ENCODE measurements around the gene GLOD4.
A peak's percentile ranks its signal among the peaks of the same experiment; 100 is the strongest.
"Not testable (repeated sequence)": the region's sequence is repeated elsewhere in the genome, so short reads cannot be mapped to it uniquely, and the experiment has no call there.

The GLOD4 gene

DNA sequence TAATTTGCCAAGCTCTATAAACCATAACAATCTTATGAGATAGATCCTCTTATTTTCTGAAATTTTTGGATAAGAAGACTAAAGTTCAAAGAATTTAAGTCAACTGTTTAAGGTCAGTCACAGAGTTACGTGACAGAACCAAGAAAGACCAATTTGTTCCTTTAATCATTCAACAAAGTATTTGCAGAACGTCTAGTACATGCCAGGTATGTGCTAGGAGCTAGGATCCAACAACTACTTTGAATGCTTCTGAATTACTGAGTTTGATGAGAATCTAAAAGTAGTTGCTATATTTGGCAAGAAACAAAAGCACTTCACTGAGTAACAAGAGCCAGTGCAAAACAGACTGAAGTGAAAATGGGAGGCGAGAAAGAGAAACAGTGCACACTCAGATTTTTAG is 15.0 kb downstream of the GLOD4 start:
- no peak for DNase-seq

DNA sequence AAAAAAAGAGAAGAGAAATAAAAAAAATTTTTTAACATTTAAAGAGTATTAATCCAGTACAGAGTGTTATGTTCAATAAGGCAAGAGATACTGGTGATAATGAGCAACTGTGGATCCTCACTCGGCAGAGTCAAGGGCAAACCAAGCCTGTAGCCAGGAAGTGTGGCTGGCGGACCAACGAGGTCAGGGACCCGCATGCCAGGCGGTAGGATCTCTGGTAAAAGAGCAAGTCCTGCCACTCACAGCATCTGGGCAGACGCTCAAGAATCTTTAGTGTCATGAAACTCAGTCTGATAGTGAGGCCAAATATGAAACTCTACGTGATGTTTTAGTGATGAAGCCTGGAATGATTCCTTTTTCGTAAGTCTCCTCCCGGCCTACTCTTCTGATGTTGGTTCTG is 21.7 kb downstream of the GLOD4 start:
- no peak for DNase-seq

DNA sequence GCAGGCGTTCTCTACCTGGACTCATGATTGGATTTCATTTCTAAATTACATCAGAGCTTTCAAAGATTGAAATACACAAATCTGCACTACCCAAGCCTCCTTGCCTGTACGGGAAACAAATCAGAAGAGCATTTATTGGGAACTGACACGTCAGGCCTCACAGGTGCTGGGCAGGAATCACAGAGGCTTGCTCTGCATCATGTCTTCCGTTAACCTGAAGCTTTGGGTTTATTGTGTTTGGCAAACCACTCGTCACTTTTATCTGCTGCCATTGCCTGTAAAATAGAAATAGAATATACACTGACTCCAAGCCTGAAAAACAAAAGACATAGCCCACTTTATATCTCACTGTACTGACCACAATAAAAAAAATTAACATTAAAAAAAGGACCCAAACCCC is 22.1 kb downstream of the GLOD4 start:
- DNase-seq = no peak

DNA sequence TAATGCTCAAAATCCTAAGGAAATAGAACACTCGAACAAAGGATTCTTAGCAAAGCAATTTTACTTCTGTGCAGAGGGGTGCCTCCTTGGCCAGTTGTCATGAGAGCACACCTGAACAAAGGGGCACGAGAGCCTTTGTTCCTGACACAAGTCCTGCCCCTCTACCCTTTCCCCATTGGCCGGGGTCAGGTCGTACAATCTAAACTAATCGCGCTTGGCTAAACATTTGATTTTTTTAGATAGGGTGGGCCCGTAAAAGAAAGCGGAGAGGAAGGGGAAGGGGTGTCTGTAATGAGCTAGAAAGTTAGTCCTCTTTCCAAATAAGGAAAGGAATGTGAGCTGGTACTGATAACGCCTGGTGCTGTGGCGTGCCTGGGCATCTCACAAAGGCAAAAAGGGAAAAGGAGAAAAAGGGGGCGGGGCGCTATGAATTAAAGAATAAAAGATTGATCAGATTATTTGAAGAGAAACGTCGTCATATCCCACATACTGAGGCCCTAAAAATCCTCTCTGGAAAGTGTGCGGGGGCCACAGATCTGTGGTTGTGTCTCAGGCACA is 26.0 kb downstream of the GLOD4 start:
- DNase-seq = not testable (repeated sequence)

DNA sequence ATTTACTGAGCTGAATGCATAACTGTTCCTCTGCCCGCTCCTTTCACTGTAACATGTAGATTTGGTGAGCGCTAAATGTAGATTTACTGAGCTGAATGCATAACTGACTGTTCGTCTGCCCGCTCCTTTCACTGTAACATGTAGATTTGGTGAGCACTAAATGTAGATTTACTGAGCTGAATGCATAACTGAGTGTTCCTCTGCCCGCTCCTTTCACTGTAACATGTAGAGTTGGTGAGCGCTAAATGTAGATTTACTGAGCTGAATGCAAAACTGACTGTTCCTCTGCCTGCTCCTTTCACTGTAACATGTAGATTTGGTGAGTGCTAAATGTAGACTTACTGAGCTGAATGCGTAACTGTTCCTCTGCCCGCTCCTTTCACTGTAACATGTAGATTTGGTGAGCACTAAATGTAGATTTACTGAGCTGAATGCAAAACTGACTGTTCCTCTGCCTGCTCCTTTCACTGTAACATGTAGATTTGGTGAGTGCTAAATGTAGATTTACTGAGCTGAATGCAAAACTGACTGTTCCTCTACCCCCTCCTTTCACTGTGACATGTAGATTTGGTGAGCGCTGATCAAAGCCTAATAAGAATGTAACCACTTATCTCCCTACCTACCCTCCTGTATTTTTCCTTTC is 26.6 kb downstream of the GLOD4 start:
- DNase-seq = not testable (repeated sequence)

DNA sequence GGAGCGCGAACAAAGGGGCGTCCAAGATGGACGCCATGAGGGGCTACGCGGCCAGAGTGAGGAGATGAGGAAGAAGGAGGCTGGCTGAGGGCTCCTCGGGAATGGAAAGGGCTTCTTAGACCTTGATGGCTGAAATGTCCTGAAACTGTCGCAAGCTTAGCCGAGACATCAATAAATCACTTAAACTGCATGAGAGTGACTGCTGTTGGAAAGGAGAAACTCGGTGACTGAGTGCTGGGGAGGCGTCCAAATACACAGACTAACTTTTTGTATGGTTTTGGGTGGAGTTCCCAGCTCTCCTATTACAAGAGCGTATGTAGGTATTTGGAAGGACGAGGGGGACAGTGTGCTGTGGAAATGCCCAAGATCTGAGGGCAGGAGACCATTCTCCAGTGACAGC is 28.7 kb downstream of the GLOD4 start:
- DNase-seq = no peak

DNA sequence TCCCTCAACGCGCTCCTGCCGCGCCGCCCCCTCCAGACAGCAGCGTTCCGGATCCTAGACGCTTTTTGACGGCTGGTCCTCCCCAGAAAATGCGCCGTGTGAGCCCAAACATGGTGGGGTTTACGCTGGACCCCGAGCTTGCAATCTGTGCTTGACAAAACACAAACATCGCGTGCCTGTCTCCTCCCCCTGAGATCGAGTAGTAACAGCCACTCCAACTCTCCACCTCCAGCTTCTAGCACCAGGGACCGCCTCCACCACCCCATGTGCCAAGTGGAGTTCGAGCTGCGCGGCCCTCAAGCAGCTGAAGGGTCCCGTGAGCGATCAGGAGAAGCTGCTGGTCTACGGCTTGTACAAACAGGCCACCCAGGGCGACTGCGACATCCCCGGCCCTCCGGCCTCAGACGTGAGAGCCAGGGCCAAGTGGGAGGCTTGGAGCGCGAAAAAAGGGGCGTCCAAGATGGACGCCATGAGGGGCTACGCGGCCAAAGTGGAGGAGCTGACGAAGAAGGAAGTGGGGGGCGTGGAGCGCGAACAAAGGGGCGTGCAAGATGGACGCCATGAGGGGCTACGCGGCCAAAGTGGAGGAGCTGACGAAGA is 29.4 kb downstream of the GLOD4 start:
- peak in 1 of 2 experiments; percentile 11 for DNase-seq

DNA sequence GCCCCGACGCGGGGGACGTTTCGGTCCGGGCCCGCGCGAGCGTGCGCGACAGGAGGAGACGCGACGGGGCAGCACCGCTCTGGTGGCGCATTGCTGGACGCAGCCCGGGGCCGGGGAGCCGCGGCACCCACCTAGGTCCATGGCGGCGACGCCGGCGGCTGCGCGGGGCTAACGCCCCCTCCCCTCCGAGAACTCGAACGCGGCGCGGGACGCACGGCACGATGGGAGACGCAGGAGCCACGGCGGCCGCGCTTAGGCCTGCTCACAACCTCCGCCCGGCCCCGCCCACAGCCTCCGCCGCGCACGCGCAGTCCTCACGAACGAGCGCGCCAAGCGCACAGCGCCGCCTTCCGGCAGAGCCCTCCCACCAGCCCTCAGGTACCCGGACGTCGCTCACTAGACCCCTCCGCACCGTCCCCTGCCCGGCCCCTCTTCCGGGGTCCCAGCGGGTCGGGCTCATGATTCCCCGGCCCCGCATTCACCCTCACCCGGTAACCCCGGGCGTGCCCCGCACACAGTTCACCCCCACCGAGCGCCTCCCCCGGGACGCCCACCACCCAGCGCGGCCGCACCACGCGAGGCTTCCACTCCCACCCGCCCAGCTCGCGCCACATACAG is 30.0 kb downstream of the GLOD4 start, which contains the start of gene GEMIN4:
Gene GEMIN4, minus strand, starts transcription at position 263 of the 618 bp plus-strand sequence. Its CDS starts 122 bp downstream, at position 141.
- DNase-seq = peak; percentile 50 to 84

DNA sequence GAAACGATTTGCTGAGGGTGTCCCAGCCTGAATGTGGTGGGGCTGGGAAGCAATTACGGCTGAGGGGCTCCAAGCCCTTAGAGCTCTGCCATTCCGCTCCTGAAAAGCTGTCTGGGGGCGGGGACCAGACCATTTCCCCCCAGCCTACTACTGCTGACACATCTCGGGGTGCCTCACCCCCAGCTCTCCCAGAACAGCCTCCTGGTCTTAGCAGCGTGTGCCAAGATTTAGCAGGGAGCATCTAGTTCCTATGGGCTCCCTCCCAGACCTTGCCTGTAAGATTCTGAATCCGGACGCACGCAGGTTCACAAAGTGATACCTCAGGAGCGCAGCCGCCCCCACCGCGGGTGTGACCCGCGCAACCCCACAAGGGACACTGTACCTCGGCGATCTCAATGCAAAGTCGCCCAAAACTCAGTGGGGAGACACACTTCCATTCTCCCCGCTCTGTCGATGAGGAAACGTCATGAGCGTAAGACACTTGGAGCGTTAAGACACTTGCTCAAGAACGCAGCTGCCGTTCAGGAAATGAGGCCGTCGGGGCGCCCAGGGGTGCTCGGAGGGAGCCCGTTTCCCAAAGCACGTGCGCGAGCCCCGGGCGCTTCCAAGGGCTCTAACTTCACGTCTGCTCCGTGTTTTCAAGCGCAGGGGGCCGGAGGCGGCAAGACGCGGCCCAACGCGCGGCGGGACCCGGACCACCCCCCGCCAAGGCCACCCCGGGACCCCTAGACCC is 30.6 kb downstream of the GLOD4 start:
- peak in 1 of 2 experiments; percentile 14 for DNase-seq

DNA sequence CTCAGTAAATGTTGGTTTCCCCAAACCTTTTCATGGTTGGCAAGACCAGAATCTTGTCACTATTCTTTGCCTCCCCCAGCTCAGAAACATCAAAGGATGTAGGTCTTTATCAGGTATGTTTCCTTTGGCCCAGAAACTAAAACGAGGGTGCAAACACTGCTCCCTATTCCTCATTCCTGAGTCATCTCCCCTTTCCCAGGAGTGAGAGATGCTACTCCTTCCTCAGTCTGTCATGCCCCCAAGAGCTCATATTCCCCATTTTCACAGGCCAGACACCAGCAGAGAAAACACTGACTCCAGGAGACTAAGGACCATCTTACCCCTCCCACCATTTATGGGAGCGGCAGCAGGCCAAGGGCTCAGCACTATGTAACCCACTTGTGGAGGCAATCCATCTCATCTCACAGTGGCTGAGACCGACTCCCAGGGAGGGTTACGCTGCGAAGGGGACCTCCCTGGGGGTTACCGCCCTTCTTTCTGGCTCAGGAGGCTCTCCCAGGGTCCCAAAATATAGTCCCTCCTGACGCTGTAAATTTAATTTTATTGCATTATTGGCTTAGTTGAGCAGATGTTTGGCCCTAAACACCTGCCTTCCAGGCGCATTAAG is 31.5 kb downstream of the GLOD4 start:
- DNase-seq = no peak

DNA sequence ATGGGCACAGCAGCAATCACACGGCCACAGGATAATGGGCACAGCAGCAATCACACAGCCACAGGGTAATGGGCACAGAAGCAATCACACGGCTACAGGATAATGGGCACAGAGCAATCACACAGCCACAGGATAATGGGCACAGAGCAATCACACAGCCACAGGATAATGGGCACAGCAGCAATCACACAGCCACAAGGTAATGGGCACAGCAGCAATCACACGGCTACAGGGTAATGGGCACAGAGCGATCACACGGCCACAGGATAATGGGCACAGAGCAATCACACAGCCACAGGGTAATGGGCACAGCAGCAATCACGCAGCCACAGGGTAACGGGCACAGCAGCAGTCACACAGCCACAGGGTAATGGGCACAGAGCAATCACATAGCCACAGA is 32.7 kb downstream of the GLOD4 start:
- DNase-seq = not testable (repeated sequence)

DNA sequence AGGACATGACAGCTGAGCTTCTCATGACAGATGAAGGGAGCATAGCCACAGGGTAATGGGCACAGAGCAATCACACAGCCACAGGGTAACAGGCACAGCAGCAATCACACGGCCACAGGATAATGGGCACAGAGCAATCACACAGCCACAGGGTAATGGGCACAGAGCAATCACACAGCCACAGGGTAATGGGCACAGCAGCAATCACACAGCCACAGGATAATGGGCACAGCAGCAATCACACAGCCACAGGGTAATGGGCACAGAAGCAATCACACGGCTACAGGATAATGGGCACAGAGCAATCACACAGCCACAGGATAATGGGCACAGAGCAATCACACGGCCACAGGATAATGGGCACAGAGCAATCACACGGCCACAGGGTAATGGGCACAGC is 33.5 kb downstream of the GLOD4 start:
- DNase-seq = not testable (repeated sequence)

DNA sequence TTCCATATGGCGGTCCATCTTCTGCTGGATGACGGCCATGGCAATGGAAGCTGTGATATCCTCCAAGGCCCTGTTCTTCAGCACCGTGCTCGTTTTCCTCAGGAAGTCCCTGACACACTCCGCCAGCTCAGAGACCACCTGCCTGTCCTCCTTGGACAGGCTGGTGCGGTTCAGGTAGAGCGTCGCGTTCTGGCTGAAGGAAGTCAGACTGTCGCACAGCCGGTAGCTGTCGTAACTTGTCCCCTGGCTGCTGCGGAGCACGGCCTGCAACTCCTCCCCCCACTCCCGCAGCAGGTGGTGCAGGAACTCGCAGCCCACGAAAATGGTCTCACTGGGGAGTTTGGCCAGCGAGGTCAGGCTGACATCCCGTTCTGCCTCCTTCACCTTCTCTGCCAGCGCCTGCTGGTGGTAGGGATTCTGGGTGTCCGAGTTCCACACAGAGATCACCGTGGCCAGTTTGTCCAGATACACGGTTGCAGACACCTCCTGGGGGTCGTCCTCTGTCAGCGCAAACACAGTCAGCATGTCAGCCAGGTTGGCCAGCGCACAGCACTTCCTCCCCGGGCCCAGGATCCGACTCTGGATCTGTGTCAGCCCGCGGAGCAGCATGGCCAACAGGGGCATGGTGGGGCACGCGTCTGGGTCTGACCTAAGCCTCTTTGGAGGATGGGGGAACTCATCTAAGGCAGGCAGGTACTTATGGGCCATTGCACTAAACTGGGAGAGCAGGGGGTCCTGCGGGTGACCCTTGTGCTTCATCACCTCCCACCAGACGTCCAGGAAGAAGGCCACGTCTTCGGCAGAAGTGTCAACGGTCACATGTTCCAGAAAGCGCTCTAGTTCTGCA is 35.1 kb downstream of the GLOD4 start:
- DNase-seq = no peak

DNA sequence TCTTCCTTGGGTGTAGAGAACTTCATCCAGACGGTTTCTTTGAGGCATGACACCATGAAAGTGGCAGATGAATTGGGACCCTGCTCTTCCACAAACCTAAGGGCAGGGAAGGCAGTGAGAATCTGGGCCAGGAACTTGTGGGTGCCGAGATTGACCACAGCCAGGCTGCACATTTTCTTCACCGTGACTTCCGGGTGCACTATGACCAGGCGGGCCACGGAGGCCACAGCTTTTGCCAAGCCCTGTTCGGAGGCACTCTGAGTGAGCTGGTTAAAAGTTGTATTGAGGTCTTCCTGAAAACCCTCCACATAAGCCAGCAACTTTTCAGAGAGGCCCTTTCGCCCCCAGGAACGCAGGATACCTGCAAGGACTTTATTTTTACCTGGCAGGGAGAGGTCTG is 35.9 kb downstream of the GLOD4 start:
- no peak for DNase-seq

DNA sequence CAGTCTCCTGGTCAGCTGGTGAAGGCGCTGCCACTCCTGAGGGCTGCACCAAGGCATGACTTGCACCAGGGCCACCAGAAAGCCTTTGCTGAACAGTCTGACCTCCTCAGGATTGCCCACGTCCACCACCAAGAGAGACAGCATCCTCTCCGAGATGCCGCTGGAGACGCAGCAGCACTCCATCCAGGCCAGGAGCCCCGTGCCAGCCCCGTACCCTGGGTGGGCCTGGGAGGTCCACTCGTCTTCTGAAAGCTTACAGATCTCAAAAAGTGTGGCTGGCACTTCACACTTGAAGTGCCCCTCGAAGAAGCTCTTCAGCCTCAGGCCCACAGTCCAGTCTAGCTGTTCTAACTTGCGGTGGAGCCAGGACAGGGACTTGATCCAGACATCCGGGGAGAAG is 36.7 kb downstream of the GLOD4 start:
- DNase-seq = no peak

DNA sequence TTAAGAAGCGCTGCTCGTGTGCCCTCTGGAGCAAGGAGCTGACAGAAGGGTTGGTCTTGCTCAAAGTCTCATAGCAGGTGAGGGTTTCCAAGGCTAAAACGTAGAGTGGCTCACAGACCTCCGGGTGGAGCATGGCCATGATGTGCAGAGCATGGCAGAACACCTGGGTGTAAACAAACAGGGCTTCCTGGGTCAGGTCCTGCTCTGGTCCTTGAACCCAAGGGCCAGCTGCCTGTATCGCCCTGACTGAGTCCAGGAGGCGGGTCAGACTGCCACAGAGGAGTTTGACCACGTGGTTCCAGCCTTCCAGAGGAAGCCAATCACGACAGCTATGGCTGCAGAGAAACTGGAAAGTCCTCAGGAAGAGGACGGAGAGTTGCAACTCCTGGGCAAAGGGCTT is 37.1 kb downstream of the GLOD4 start:
- no peak for DNase-seq

DNA sequence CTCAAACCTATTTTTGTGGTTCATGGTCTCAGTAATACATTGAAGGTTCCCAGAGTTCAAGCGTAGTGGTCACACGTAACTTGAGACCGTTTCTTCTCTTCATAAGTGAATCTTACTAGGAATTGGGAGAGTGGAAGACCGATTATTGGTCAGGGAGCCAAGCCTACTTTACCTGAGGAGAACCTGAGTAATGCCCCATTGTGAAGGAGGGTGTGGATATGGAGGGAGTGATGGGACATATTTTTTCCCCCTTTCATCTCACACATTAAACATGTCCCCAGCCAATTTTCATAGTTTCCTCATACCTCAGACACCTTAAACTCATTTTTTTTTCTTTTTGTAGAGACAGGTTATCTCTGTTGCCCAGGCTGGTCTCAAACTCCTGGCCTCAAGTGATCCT is 38.9 kb downstream of the GLOD4 start:
- no peak for DNase-seq

DNA sequence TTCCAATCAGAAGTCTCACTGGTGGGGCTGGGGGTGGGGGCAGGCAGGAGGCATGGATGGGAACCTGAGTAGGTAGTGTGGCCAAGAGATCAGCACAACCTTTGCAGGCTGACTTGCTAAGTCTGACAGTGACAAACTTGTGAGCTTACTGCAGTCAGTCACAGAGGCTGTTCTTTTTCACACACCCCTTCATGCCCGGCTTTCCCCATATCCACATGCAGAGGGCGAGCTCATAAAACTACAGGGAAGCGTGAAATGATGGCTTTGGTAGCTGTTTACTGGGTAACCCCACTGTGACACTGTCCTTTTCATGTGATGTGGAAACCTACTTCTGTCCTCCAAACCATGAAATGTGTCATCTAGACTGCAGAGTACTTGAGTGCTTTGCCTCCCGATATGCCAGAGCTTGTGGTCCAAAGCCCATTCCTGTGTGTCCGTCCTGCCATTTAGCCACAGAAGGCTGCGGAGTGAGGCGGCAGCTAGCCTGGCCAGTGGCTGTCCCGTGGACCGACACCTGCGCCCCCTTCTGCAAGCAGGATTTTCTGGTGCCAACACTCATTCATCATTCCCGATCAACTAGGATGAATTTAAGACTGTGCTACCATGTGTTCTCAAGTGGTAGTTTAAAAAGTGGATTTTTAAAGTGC is 39.8 kb downstream of the GLOD4 start:
- no peak for DNase-seq

DNA sequence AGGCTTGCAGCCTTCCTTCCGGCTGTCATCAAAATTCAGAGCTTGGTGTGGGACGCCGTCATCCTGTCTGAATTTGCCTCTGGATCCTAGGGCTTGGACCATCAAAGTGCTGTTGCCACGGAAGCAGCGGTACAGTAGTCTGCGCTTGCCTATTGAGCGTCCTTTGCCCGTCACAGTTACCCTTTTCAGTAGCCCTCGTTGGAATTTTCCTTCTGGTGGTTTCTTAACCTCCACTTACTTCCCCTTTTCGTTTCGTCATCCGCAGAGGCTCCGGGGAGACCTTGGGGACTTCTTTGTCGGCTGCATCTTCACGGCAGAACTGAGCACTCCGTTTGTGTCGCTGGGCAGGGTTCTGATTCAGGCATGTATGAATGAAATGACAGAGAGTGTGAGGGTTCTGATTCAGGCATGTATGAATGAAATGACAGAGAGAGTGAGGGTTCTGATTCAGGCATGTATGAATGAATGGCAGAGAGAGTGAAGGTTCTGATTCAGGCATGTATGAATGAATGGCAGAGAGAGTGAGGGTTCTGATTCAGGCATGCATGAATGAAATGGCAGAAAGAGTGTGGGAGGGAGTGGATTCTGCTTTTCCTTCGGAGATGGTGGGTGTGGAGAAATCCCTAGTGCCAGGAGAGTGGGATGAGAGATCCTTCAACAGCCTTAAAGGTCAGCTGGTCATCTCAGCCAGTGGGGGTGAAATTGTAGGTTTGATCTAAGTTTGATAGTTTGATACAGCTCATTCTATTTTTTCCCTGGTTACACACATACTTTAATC is 41.7 kb downstream of the GLOD4 start:
- DNase-seq = no peak

DNA sequence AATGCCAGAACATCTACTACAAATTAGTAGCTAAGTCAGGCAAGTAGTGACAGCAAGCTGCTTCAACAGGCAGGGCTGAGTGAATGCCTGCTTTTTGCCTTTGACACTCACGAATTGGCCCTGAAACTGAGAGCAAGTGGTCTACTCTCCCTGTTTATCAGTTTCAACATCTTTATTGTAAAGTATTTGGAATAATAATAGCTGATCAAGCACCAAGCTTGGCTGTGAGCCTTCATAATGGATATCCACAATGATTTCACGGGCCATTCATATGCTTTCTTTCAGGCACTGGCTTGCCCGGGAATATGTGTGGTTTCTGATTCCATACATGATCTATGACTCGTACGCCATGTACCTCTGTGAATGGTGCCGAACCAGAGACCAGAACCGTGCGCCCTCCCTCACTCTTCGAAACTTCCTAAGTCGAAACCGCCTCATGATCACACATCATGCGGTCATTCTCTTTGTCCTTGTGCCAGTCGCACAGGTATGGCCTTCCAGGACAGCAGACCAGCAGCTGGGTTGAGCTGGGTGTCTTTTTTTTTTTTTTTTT is 44.4 kb downstream of the GLOD4 start:
- no peak for DNase-seq

Data from SW 1271 (cell line).